ENCODE results near the gene ARF3.

Gene ARF3

GRCh38 chr12:48966177-48966895 lies 9.0 kb upstream of the ARF3 start:
- no peak for DNase-seq (ENCODE audit: low spot score)

GRCh38 chr12:48965298-48965838 lies 8.1 kb upstream of the ARF3 start:
- no peak for DNase-seq (ENCODE audit: low spot score)

- no peak for DNase-seq (ENCODE audit: low spot score)
Observed at GRCh38 chr12:48961801-48962200, 4.5 kb upstream of the ARF3 start.

GRCh38 chr12:48961331-48961730 lies 4.0 kb upstream of the ARF3 start:
- DNase-seq (ENCODE audit: low spot score) = no peak

GRCh38 chr12:48960834-48961233 lies 3.5 kb upstream of the ARF3 start:
- no peak for DNase-seq (ENCODE audit: low spot score)

GRCh38 chr12:48958049-48958388 lies 732 bp upstream of the ARF3 start:
- DNase-seq (ENCODE audit: low spot score) = peak; percentile 11

GRCh38 chr12:48956279-48957140 lies 777 bp downstream of the ARF3 start:
- DNase-seq (ENCODE audit: low spot score) = peak; percentile 90

GRCh38 chr12:48954841-48955501 lies 2.3 kb downstream of the ARF3 start:
- DNase-seq (ENCODE audit: low spot score) = no peak

- peak; percentile 32 for DNase-seq (ENCODE audit: low spot score)
Observed at GRCh38 chr12:48954061-48954460, 3.2 kb downstream of the ARF3 start.

GRCh38 chr12:48952691-48953090 lies 4.6 kb downstream of the ARF3 start:
- DNase-seq (ENCODE audit: low spot score) = no peak

- DNase-seq (ENCODE audit: low spot score) = no peak
Observed at GRCh38 chr12:48947727-48948126, 9.6 kb downstream of the ARF3 start.

- DNase-seq (ENCODE audit: low spot score) = no peak
Observed at GRCh38 chr12:48946943-48947342, 10.3 kb downstream of the ARF3 start.

- no peak for DNase-seq (ENCODE audit: low spot score)
Observed at GRCh38 chr12:48946205-48946604, 11.1 kb downstream of the ARF3 start.

- no peak for DNase-seq (ENCODE audit: low spot score)
Observed at GRCh38 chr12:48943221-48943620, 14.1 kb downstream of the ARF3 start.

- no peak for DNase-seq (ENCODE audit: low spot score)
Observed at GRCh38 chr12:48940181-48940580, 17.1 kb downstream of the ARF3 start.

GRCh38 chr12:48938805-48939204 lies 18.5 kb downstream of the ARF3 start:
- peak; percentile 30 for DNase-seq (ENCODE audit: low spot score)

GRCh38 chr12:48937170-48937569 lies 20.1 kb downstream of the ARF3 start:
- no peak for DNase-seq (ENCODE audit: low spot score)

- peak; percentile 39 for DNase-seq (ENCODE audit: low spot score)
Observed at GRCh38 chr12:48936379-48936979, 20.8 kb downstream of the ARF3 start.

GRCh38 chr12:48934312-48934706 lies 23.0 kb downstream of the ARF3 start:
- DNase-seq (ENCODE audit: low spot score) = no peak

GRCh38 chr12:48933664-48934311 lies 23.5 kb downstream of the ARF3 start:
- DNase-seq (ENCODE audit: low spot score) = no peak

- no peak for DNase-seq (ENCODE audit: low spot score)
Observed at GRCh38 chr12:48932878-48933277, 24.4 kb downstream of the ARF3 start.

GRCh38 chr12:48930475-48930874 lies 26.8 kb downstream of the ARF3 start:
- DNase-seq (ENCODE audit: low spot score) = no peak

Measured in putamen (tissue), 1 donor.